NB4 (cell line): ENCODE data around the gene FSIP1.

ENCODE experiments used
- CTCF ChIP-seq: IDR thresholded peaks from one replicate; pipeline ENCODE4 v1.5.1; 2012; ENCODE audit warnings: low read depth, low read length
- MAX ChIP-seq: IDR thresholded peaks from 2 replicates; pipeline ENCODE4 v1.6.1; 2011; ENCODE audit warnings: low read depth, low read length
- POLR2A ChIP-seq: IDR thresholded peaks from 2 replicates; pipeline ENCODE4 v1.6.1; 2011; ENCODE audit warnings: mild to moderate bottlenecking; ENCODE audit not compliant: insufficient read length; ENCODE audit errors: extremely low read depth

- TF ChIP-seq MAX (no peak), CTCF (no peak), POLR2A (no peak)
These were observed 61.7 kb downstream of the FSIP1 start for GRCh38 chr15:39720621-39721611.
